IMR-90 (cell line): ENCODE results near the gene GNPTG.

Experiments used
- NFE2L2 ChIP-seq: fragments of 150-350 bp; IDR thresholded peaks from 2 replicates; pipeline ENCODE4 v1.6.1; 2016; ENCODE audit warnings: low read depth, mild to moderate bottlenecking, low read length
- RCOR1 ChIP-seq: IDR thresholded peaks from 2 replicates; pipeline ENCODE4 v1.6.1; 2012; ENCODE audit warnings: mild to moderate bottlenecking, low read length, improper control_type of control experiment; ENCODE audit not compliant: insufficient replicate concordance
- TF ChIP-seq, protein P1 (sequence below): conservative IDR thresholded peaks from 2 replicates; pipeline ENCODE4 v1.5.1; 2012; ENCODE audit warnings: mild to moderate bottlenecking, low read depth, low read length, improper control_type of control experiment

DNA sequence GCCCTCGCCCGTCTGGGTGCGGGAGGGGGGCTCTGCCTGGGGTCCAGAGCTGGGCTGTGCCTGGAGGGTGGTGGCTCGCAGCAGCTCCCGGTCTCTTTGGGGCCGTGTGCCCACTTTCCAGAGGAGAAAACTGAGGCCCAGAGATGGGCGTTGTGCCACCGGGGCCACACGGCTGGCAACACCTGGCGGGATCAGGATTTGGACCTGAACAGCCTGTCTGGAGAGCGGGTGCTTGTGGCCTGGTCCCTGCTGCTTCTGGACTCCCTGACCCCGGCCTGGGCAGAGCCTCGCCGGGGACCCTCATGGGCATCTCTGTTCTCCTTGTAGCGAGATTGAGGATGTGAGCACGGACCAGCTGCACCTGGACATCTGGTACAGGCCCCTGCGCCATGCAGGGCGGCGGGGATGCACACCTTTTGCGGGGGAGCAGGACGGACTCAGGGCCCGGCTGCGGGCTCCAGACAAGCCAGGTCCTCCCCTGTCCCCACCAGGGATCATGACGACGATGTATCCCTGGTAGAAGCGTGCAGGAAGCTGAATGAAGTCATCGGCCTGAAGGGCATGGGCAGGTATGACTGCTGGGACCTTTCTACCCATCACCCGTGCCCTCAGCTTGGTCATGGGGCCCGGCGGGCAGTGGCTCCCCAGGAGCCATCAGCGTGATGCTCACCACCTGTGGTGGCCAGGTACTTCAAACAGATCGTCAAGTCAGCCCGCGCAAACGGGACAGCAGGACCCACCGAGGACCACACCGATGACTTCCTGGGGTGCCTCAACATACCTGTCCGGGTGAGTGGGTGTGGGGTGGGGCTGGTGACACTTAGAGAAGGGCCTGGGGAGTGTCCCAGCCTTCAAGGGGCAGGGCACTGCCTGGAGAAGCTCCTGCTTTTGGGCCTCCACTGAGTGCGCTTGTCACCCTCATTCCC lies 10.0 kb upstream of the GNPTG start:
- TF ChIP-seq NFE2L2 (no peak), RCOR1 (no peak)
- TF ChIP-seq, protein P1, sequence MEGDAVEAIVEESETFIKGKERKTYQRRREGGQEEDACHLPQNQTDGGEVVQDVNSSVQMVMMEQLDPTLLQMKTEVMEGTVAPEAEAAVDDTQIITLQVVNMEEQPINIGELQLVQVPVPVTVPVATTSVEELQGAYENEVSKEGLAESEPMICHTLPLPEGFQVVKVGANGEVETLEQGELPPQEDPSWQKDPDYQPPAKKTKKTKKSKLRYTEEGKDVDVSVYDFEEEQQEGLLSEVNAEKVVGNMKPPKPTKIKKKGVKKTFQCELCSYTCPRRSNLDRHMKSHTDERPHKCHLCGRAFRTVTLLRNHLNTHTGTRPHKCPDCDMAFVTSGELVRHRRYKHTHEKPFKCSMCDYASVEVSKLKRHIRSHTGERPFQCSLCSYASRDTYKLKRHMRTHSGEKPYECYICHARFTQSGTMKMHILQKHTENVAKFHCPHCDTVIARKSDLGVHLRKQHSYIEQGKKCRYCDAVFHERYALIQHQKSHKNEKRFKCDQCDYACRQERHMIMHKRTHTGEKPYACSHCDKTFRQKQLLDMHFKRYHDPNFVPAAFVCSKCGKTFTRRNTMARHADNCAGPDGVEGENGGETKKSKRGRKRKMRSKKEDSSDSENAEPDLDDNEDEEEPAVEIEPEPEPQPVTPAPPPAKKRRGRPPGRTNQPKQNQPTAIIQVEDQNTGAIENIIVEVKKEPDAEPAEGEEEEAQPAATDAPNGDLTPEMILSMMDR: no peak
